ENCODE measurements around the gene HLA-E.
A peak's percentile ranks its signal among the peaks of the same experiment; 100 is the strongest.
"Not testable (repeated sequence)": the region's sequence is repeated elsewhere in the genome, so short reads cannot be mapped to it uniquely, and the experiment has no call there.

HLA-E gene

DNA sequence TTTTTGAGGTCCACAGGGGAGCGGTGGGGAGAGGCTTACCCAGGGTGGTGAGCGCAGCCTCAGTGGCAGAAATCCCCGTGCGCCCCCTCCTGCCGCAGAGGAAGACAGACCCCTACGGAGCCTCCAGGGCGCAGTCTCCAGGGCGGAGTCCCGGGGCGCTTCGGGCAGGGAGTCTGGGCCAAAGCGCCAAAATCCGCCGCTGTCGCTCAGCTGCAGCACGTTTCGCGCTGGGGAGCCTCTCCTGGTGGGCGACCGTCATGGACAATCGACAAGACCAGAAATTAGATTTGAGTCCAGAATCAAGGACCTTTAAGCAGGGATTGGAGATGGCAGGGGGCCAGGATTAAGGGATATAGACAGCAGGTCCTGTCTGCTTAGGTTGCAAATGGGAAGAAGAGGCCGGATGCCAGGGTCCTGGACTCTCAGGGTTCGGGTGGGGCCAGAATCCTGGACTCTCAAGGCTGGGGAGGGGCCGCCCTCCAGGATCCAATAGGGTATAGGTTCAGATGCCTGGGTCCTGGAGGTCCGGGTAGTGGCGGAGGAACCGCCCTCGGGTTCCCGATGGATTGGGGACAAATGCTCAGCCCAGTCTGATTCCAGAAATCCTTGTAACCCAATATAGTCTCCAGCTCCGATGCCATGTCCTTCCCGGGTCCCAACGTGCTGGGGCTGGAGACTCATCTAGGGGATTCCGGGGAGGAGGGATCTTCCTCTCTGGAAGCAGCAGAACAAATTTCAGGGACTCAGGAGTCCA lies 7.9 kb upstream of the HLA-E start:
- no peak for DNase-seq (ENCODE audit: low read depth)

- peak; percentile 79 for DNase-seq (ENCODE audit: low read depth)
These were observed 7.2 kb upstream of the HLA-E start for GRCh38 chr6:30481965-30482644.

GRCh38 chr6:30483677-30484279 lies 5.5 kb upstream of the HLA-E start:
- DNase-seq (ENCODE audit: low read depth) = no peak

DNA sequence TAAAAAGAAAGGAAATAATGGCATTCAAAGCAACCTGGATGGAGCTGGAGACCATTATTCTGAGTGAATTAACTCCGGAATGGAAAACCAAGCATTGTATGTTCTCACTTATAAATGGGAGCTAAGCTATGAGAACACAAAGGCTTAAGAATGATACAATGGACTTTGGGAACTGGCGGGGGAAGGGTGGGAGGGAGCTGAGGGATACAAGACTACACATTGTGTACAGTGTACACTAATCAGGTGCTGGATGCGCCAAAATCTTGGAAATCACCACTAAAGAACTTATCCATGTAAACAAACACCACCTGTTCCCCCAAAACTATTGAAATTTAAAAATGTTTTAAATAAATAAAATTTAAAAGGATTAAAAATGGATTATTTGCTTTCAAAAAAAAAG lies 4.1 kb upstream of the HLA-E start:
- no peak for DNase-seq (ENCODE audit: low read depth)

GRCh38 chr6:30487926-30488325 lies 1.4 kb upstream of the HLA-E start:
- DNase-seq (ENCODE audit: low read depth) = no peak

DNA sequence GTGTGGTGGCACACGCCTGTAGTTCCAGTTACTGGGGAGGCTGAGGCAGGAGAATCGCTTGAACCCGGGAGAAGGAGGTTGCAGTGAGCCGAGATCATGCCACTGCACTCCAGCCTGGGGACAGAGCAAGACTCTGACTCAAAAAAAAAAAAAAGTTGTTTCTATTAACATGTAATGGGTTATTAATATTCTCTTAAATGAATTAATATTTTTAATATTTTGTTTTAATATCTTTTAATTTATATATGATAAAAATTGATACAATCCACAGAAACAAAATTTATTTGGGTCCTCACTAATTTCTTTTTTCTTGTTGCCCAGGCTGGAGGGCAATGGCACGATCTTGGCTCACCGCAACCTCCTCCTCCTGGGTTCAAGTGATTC lies 620 bp upstream of the HLA-E start:
- not testable (repeated sequence) for DNase-seq (ENCODE audit: low read depth)

DNA sequence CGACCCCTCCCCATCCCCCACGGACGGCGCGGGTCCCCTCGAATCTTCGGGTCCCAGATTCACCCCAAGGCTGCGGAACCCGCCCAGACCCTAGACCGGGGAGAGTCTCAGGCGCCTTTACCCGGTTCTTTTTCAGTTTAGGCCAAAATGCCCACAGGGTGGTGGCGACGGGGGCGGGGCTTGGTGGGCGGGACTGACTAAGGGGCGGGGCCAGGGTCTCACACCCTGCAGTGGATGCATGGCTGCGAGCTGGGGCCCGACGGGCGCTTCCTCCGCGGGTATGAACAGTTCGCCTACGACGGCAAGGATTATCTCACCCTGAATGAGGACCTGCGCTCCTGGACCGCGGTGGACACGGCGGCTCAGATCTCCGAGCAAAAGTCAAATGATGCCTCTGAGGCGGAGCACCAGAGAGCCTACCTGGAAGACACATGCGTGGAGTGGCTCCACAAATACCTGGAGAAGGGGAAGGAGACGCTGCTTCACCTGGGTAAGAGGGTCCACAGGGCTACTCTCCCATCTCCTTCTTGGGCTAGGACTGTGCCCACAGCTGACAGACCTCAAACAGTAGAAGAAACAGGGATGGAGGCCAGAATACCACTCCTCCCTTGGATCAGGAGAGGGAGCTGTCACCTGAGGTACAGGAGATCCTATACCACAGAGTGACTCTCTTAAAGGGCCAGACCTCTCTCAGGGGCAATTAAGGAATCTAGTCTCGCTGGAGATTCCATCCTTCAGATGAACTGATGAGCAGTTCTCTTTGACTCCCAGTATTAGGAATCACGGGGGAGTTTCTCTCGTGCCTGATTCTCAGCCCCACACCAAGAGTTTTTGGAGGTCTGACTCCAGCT lies 942 bp downstream of the HLA-E start:
- peak; percentile 80 for DNase-seq (ENCODE audit: low read depth)

DNA sequence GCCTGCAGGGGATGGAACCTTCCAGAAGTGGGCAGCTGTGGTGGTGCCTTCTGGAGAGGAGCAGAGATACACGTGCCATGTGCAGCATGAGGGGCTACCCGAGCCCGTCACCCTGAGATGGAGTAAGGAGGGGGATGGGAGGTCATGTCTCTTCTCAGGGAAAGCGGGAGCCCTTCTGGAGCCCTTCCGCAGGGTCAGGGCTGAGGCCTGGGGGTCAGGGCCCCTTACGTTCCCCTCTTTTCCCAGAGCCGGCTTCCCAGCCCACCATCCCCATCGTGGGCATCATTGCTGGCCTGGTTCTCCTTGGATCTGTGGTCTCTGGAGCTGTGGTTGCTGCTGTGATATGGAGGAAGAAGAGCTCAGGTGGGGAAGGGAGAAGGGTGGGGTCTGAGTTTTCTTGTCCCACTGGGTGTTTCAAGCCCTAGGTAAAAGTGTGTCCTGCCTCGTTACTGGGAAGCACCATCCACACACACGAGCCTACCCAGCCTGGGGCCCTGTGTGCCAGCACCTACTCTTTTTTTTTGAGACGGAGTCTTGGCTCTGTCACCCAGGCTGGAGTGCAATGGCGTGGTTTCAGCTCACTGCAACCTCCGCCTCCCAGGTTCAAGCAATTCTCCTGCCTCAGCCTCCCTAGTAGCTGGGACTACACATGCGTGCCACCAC lies 2.1 kb downstream of the HLA-E start:
- not testable (repeated sequence) for DNase-seq (ENCODE audit: low read depth)

DNA sequence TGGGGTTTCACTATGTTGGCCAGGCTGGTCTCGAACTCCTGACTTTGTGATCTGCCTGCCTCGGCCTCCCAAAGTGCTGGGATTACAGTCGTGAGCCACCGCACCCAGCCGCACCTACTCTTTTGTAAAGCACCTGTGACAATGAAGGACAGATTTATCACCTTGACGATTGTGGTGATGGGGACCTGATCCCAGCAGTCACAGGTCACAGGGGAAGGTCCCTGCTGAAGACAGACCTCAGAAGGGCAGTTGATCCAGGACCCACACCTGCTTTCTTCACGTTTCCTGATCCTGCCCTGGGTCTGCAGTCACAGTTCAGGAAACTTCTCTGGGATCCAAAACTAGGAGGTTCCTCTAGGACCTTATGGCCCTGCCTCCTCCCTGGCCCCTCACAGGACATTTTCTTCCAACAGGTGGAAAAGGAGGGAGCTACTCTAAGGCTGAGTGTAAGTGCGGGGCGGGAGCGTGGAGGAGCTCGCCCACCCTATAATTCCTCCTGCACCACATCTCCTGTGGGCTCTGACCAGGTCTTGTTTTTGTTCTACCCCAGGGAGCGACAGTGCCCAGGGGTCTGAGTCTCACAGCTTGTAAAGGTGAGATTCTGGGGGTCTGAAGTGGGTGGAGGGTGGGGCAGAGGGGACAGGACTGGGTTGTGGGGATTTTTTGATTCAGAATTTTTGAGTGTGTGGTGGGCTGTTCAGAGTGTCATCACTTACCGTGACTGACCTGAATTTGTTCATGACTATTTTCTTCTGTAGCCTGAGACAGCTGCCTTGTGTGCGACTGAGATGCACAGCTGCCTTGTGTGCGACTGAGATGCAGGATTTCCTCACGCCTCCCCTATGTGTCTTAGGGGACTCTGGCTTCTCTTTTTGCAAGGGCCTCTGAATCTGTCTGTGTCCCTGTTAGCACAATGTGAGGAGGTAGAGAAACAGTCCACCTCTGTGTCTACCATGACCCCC lies 3.0 kb downstream of the HLA-E start:
- DNase-seq (ENCODE audit: low read depth) = no peak

GRCh38 chr6:30493643-30494250 lies 4.4 kb downstream of the HLA-E start:
- peak; percentile 40 for DNase-seq (ENCODE audit: low read depth)

DNA sequence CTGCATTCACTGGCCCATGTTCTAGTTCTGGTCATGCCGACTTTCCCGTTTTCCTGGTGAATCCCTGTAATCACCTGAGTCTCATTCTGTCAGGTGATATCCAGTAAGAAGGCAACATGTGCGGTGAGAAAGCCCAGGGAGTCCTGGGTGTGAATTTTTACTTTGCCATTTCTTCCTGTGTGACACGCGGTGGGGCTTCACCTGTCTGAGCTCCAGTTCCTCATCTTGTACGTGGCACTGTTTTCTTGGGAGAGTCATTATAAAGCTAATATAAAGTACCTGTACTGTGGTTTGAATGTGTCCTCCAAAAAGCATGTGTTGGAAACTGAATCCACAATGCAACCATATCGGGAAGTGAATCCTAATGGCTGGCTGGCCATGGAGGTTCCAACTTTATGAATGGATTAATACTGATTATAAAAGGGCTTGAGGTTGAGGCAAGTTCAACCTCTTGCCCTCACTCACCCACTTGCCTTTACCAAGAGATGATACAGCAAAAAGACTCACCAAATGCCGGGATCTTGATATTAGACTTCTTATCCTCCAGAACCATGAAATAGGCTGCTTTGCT lies 5.1 kb downstream of the HLA-E start:
- DNase-seq (ENCODE audit: low read depth) = peak; percentile 32

DNA sequence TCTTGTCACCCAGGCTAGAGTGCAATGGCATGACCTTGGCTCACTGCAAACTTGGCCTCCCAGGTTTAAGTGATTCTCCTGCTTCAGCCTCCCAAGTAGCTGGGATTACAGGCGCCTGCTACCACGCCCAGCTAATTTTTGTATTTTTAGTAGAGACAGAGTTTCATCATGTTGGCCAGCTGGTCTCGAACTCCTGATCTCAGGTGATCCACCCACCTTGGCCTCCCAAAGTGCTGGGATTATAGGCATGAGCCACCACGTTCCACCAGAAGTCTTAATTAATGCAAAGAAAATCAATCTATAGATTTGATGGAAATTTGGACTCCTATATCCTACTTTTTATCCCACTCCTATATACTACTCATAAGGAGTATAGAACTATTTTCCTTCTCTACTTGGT lies 5.8 kb downstream of the HLA-E start:
- not testable (repeated sequence) for DNase-seq (ENCODE audit: low read depth)

DNA sequence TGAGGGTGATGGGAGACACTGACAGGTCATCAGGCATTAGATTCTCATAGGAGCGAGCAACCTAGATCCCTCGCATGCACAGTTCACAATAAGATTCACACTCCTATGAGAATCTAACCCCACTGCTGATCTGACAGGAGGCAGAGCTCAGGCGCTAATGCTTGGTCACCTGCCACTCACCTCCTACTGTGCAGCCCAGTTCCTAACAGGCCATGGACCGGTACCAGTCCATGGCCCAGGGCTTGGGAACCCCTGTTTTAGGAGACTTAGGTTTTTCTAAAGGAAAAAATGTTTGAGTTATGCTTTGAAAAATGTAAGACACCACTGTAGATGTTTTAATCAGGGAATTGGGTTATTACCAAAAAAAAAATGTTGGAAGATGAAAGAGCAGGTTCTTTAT lies 6.7 kb downstream of the HLA-E start:
- DNase-seq (ENCODE audit: low read depth) = no peak

GRCh38 chr6:30497261-30497599 lies 7.9 kb downstream of the HLA-E start:
- not testable (repeated sequence) for DNase-seq (ENCODE audit: low read depth)

DNA sequence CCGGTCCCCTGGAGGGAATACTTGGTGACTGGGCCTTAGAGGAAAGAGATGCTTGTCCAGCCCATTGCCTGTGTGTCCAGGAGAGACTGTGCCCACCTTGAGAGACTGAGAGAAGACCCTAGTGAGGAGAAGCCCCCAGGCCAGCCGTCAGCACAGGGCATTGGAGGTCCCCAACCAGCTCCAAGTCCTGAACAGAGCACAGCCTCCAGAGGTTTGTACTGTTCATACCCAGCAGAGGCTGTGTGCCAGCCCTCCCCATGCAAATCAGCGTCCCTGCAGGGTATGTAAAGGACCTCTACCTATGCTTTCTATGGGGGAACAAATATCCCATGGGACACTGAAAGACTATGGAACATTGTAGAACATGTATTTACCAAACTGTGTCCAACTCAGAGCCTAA lies 8.4 kb downstream of the HLA-E start:
- no peak for DNase-seq (ENCODE audit: low read depth)

- DNase-seq (ENCODE audit: low read depth) = not testable (repeated sequence)
These were observed 9.4 kb downstream of the HLA-E start for GRCh38 chr6:30498705-30499104.

DNA sequence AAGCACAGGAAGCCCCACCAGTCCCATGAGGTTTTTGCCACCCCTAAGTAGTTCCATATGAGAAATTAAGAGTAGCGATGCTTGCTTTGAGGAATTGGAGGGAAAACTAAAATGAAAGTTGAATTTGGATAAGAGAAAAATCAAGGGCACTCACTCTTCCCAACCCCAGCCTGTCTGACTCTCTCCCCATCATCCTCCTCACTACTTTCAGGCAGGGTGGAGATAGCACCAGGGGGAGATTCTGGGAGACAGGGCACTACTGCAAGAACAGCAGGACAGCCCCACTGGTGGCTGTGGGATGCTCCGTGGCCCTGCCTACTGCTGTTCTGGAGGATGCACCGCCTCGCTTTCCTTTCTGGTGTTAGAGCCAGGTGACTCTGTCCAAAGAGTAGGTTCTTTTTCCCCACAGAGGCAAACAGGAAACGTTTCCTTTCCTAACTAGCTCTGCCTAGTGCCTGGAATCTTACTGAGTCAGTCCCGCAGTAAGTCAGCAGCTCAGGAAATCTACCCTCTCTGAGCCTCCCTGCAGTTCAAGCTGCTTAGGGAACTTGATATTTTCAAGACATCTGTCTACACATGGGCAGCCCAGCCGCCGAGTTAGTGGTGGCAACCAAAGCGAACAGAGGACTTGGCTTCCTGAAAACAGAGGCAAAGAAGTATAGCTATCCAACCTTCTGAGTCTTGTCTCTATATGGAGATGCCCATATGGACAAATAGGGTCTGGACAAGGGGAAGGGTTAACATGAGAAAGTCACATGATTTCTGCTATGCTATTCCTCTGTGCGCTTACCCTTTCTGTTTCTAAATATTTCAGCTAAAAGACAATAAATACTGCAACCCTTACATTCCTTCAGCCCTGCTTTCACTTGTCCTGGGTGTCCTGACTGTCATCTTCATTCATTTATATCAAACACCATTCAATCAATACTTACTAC lies 11.4 kb downstream of the HLA-E start:
- no peak for DNase-seq (ENCODE audit: low read depth)

GRCh38 chr6:30507849-30508827 lies 18.8 kb downstream of the HLA-E start:
- no peak for DNase-seq (ENCODE audit: low read depth)

All from stimulated activated CD4-positive, alpha-beta T cell treated with anti-CD3 and anti-CD28 coated beads, Interleukin-2, amount 100 ng/mL, for 4 hours (primary cell).